Stimulated activated CD4-positive, alpha-beta T cell treated with anti-CD3 and anti-CD28 coated beads, Interleukin-15, amount 100 ng/mL, for 48 hours (primary cell): ENCODE results near the gene ARHGEF12.

Source experiments
- DNase-seq, 2 donors: peaks; one replicate each; pipeline ENCODE4 v3.0.0-alpha.2; 2020; ENCODE audit warnings: low read depth in 2 of 2

ARHGEF12 gene

DNA sequence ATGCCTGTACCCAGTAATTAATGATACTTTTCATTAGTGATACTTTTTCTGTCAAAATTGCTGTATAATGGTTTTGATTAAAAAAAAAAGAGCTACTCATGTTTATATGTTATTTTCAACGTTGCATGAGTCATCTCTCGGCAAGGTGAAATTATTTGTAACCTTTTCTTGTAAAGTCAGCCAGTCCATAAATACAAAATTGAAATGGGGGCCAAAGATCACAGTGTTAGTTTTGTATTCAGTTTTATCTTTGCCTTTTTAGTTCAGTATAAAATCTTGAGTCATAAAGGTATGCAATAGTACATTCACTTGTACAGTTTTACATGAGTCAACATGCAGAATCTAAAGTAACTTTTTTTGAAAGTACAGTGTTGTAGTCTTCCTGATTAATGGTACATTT, 4.3 kb downstream of the ARHGEF12 start:
- no peak for DNase-seq

DNA sequence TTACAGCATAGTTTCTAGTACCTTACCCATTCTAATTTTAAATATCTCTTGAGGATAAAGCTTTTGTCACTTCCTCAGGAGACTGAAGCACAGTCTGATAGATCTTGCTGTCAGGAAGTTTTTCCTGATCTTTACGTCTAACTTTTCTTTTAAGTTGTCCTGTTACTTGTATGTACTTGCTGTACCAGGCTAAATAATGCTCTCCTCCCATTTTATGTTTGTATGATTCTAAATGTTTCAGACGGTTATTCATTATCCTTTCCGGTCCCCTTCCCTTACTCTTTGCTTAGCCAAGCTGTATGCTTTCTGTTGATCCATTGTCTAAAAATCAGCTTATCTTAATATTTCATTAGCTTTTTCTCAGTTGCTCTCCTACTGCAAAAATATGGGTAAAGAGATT, 6.0 kb downstream of the ARHGEF12 start:
- no peak for DNase-seq

DNA sequence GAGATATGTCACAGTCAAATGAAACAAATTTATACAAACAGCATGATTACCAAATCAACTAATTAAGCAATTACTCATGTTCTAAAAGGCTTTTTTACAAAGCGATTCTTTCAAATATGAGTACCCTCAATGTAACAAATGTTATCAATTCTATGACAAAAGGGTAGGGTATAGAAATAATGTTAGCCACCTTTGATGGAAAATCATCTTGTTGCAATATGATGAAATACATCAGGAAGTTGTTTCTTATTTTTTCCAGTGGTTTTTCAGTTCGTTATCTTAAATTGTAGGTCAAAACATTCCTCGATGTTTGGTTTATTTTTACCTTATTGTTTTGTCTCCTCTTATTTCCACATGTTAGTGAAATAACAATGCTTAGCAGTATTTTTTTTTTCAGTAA, 6.5 kb downstream of the ARHGEF12 start:
- DNase-seq = no peak

DNA sequence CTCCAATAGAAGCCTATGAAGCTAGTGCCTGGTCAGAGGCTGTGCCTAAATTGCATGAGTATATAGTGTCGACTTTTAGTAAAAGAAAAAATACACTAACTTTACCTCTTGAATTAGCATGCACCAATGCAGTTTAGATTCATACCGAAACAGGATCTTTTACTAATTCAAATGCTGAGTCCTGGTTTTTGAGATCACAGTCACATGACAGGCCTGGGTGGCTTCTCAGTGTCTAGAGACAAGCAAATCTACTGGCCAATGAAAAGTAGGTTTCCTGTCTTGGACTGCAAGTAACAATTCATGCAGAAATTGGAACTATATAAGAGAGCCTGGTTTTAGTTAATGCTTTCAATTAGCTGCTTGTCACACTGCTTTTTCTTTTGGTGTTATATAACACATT, 7.2 kb downstream of the ARHGEF12 start:
- no peak for DNase-seq

DNA sequence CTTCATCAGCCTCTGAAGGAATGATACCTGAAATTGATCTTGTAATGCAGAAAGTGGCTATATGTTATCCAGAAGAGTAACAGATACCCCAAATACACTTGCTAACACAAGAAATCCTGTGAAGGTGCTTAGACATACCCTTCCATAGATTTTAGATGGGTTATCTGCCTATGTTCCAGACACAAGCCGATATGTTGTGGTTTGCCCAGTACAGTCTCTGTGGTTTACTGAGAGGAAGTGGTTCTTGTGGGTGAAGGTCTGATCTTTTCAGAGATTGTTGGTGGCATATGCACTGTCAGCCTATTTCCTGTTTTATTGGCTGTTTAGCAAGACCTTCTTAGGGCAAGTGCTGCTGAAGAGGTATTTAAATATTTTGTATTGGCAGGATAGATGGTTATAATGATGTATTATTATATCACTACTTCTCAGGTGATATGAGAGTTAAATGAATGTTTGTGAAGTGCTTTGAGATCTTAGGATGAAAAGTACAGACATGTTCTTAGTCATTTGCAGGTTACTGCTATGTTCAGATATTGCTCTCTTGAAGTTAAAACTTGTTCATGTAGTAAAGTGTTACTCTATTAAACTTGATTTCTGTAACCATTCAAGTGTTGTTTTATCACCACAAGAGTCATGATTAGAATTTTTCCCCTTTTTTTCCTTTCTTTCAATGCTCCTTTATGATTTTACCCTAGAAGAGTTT, 8.2 kb downstream of the ARHGEF12 start:
- DNase-seq = peak in 1 of 2 donors; percentile 22

DNA sequence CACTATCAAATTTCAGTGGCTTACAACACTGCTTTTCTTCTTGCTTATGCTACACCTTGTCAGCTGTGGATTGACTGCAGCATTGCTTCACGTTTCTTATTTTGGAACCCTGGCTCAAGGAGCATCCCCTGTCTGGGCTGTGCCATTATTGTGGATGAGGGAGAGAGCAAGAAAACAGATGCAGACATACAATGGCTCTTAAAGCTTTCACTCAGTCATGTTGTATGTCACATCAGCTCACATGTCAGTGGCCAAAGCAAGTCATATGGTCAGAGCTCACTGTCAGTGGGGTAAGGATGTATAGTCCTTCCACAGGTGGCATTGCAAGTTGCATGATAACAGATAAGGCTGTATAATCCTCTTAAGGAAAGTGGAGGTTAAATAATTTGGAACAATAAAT, 10.0 kb downstream of the ARHGEF12 start:
- DNase-seq = no peak

DNA sequence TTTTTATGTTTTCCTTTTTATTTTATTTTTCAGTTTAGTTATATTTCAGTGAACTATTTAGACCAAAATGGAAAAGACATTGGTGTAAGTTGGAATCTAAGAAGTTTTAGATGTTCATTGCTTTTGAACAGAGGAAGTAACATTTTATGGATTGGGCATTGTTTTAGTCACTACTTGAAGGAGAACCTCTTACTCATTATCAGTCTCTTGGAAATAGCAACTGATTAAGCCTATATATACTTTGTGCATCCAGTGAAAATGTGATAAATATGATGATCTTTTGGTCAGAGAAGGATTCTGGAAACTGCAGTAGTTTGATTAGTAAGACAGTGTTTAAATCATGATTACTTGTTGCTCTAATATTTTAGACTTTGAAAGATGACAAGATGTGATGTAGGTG, 14.4 kb downstream of the ARHGEF12 start:
- no peak for DNase-seq

DNA sequence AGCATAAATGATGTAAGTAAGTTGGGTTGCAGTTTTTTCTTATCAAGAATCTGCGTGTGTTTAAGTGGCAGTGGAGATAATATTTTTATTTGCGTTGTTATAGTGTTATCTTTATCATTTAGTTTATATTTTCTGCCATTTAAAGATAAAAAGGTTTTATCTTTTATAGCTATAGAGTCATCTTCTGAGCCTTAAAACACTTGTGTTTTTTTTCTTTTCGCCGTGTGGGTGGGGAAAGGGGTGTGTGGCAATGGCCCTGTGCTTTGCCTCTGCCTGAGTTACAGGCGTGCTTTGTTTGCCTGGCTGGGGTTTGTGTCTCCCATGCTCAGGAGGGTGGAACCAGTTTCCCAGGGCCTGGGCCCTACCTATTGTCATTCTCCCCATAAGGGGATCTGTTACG, 16.2 kb downstream of the ARHGEF12 start:
- DNase-seq = no peak

DNA sequence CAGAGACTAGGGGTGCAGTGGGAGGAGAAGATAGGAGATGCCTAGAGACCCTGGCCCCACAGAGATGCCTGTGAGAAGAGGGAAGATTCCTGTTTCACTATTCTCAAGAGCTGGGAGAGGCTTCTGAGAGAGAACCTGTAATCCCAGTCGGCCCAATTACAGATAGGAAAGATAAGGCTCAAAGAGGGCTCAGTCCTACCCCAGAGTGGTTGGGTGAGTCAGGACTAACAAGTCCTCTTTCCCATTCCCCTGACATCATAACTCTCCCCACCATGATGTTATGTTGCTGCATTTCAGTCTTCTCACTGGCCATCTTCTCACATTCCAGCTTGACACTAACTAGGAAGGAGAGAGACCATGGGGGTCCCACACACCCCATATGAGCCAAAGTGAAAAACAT, 17.9 kb downstream of the ARHGEF12 start:
- no peak for DNase-seq

DNA sequence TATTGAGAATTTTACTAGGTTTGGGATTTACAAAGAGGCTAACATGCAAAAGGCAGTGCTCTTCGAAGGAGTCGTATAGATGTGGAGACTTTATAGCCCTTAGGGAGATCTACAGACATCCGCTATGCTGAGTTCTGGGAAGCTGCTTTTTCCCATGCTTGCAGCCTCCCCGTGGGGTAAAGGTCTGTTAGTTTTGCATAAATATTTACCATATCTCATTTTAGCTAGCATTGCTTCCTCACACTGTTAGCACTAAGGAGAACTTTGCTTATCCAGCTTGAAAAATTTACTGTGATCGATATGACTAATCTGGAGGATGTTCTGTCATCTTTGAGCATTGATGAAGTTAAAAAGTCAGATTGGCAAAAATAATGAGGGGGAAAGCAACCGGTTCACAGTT, 18.6 kb downstream of the ARHGEF12 start:
- DNase-seq = no peak

DNA sequence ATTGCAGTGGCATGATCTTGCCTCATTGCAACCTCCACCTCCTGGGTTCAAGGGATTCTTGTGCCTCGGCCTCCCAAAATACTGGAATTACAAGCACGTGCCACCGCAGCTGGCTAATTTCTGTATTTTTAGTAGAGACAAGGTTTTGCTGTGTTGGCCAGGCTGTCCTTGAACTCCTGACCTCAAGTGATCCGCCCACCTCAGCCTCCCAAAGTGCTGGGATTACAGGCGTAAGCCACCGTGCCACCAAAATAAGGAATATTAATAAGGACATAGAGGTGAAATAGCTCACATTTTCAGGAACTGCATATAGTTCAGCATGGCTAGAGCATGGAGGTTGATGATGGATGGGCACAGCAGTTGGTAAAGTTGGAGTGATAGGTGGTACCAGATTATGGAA, 21.4 kb downstream of the ARHGEF12 start:
- DNase-seq = no peak

DNA sequence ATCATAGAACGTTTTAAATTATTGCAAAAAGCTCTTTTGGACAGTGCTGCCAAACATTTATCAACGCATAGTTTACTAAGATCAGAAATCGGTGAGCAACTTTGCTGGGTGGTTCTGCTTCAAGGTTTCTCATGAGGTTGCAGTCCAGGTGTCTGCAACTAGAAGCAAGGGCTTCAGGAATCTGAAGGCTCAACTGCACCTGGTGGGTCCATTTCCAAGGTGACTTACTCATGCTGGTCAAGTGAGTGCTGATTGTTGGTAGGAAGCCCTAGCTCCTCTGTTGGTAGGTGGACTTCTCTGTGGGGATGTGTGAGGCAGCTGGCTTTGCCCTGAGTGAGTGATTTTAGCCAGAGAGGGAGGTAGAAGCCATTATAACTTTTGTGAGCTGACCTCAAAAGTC, 22.5 kb downstream of the ARHGEF12 start:
- no peak for DNase-seq

DNA sequence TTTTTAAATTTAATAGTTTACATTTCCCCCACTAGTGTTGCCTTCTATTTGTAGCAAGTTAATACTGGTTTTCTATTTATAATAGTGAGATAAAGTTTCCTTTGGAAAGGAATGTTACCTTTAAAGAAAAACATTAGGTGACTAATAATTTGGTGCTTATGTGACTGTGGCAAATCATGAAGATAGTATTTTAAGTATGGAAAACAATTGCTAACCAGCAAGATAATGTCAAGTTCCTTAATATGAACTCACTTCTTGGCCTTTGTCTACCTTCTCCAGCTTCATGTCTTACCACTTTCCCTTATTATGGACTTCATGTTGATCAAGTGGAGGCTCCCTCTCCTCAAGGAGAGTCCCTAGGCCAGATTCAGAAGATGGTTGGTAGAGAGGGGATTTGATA, 27.2 kb downstream of the ARHGEF12 start:
- no peak for DNase-seq

DNA sequence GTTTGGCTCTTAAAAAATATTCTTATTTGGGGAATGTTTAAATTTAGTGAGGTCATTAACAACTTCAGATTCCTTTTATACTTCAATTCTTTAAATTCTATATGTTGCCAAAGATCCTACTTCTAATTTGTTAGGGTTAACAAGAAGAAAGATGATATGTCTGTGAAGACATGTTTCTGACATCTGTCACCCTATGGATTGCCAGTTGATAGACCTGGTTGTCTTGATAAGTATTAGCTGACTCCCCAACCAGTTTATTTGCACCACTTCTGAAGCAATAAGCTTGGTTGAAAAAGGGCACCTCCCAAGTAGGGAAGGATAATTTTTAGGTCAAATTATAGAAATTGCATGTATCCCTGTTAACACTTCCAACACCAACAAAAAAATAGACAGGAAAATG, 29.3 kb downstream of the ARHGEF12 start:
- DNase-seq = no peak

DNA sequence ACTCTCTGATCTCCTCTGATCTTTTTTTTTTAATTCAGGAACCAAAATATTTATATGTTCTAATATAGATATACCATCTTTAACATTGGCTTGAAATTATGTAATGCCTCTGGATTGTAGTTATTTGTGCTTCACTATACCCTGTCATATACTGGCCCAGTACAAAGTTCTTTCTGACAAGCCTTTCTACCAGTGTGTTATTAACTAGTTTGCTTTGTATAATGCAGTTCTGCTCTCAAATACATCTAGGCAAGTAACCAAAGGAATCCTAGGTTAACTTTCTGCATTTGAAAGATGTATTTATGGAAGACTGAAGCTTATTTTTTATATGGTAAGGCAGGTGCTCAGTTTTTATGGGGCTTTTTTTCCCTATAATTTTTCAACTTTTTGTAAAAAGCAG, 36.1 kb downstream of the ARHGEF12 start:
- no peak for DNase-seq

DNA sequence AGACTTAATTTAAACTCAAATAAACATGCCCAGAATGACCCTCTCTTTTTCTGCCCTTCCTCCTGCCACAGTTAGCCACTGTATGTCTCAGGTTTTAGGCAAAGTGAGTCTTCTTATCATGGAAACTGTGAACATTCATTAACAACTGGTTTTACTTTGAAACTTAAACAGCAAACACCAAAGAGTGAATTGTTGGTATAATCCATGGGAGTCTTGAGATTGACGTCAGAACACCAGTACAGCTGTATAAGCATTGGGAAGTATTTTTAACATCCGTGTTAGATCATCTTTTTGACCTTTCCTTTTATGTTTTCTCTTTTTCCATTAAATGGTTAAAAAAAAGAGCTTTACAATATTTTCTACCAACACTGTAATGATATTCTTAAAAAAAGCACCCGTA, 38.9 kb downstream of the ARHGEF12 start:
- no peak for DNase-seq

DNA sequence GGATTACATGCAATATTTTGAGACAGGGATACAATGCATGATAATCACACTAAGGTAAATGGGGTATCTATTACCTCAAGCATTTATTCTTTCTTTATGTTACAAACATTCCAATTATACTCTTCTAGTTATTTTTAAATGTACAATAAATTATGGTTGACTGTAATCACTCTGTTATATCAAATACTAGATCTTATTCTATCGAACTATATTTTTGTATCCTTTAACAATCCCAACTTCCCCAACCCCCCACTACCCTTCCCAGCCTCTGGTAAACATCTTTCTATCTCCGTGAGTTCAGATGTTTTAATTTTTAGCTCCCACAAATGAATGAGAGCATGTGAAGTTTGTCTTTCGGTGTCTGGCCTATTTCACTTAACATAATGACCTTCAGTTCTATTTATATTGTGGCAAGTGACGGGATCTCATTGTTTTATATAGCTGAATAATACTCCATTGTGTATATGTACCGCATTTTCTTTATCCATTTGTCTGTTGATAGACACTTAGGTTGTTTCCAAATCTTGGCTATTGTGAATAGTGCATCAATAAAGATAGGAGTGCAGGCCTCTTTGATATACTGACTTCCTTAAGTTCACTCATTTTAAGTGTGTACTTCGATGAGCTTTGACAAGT, 40.5 kb downstream of the ARHGEF12 start:
- DNase-seq = no peak

DNA sequence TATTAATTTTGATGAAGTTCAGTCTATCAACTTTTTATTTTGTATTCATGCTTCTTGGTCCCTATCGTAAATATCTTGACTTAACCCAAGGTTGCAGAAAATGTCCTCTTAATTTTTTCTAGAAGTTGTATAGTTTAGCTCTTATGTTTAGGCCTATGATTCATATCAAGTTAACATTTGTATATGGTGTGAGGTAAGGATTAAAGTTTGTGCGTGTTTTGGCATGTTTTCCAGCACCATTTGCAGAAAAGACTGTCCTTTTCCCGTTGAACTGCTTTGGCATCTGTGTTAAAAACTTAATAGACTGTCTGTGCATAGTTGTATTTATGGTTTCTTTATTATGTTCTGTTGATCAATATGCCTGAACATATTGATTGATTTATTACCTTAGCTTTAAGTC, 42.3 kb downstream of the ARHGEF12 start:
- DNase-seq = no peak

DNA sequence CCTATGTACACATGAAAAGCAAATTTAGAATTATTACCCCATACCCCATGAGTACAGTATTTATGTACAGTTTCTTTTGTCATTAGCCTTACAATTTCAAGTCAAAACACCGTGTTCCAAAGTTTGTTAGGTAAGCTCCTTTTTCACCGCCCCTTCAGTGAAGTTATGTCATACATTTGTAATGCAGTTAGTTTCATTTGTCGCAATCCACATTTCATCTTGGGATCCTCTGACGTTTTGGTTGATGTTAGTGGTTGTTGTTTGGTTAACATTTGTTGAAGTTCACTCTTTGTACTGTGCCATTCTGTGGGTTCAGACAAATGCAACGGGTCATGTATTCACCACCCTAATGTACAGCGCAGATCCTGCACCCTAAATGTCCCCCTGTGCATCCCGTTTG, 45.2 kb downstream of the ARHGEF12 start:
- no peak for DNase-seq

DNA sequence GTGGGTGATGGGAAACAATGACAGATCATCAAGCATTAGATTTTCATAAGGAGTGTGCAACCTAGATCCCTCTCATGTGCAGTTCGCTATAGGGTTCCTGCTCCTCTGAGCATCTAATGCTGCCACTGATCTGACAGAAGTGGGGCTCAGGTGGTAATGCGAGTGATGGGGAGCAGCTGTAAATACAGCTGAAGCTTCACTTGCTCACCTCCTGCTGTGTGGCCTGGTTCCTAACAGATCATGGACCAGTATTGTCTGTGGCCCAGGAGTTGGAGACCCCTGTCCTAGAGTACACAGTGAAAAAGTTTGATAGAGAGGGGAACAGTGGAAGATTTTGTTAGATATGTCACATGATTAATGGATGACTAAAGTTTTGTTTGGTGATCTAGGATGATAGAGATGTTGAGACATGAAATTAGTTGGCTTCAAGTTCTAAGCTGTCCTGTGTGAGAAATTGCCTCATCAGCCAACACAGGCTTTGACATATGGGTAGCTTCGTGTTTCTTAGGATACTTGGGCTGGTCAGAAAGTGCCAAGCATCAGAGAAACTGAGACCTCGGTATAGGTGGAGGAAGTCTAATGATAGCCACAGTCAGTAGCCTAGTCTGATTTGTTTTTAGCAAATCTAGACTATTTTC, 47.4 kb downstream of the ARHGEF12 start:
- no peak for DNase-seq

DNA sequence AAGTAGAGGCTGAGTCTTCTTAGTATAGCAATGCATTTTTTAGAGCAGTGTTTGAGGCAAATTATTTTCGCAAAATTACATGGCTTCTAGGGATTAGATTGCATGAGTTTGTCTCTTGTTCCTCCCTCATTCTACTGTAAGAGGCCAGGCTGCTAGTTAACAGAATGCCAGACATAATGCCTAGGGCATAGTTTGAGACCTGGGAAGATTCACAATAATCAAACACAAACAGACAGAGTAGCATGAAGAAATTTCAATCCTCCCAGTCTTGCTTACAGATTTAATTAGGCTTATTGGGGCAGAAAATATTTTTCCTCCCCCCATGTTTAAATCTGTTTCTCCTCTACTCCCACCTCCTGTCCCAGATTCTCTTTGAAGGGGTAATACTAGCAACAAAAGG, 48.3 kb downstream of the ARHGEF12 start:
- DNase-seq = no peak

DNA sequence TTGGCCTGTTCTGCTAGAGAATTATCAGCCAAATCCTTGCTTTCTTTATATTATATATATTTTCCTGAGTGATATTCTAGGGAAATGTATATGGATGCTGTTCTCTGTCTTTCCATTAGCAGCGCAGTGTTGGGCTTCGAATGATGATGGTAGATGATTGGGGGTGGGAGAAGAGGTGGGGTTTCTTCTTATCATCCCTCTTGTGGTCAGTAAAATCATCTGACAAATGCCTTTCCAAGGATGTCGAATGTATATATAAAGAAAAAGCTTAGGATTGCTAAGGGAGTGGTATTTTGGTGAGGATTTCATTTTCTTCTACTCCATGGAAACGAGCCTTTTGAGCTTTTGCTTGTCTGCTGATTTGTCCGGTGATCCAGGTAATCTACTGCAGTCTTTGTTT, 48.9 kb downstream of the ARHGEF12 start:
- no peak for DNase-seq

DNA sequence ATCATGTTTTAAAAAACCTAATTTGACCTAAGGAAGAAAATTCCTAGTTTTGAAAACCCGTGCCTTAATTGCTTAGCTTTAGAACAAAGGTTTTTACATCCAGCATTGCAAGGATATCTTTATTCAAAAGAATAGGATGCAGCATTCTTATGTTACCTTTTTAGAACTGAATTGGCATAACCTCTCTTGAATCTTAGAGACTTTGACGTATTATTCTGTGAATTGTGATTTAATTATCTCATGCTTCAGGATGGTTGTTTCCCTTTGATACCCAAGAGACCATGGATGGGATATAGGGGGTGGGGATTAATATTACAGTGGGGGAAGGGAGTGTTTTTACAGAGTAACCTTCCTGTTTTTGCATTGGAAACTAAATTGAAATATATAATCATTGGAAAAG, 49.4 kb downstream of the ARHGEF12 start:
- DNase-seq = no peak
